GM19023 (cell line): Measurements from ENCODE around the gene CLASP1.

Experiments used
- ATAC-seq: cut with Tn5 transposase; IDR thresholded peaks from one replicate; pipeline ENCODE4 v1.9.1; 2021; ENCODE audit warnings: mild to moderate bottlenecking, moderate library complexity; ENCODE audit not compliant: unreplicated experiment

The CLASP1 gene

GRCh38 chr2:121550669-121551068 lies 98.6 kb downstream of the CLASP1 start:
- no peak for ATAC-seq

- no peak for ATAC-seq
Measured at GRCh38 chr2:121547646-121548045, 101.6 kb downstream of the CLASP1 start.

- no peak for ATAC-seq
Measured at GRCh38 chr2:121545913-121546312, 103.3 kb downstream of the CLASP1 start.

- ATAC-seq: no peak
Measured at GRCh38 chr2:121545257-121545656, 104.0 kb downstream of the CLASP1 start.

DNA sequence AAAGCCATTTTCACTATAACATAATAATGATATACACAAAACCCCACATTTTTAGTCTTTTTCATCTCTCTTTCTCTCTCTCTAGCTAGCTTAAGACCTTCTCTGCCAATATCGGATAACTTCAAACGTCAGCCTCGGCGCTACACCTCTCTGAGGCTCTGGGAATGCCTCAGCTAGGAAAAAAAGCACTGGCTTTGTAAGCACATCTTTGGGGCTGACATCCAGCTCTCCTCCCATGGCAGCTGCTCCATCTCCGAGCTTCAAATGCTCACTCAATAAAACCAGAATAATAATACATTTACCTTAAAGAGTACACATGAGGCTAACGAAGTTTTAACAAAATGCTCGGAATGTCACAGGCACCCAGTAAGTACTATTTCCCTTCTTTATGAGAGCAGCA lies 107.8 kb downstream of the CLASP1 start:
- ATAC-seq: no peak

GRCh38 chr2:121539750-121540469 lies 109.4 kb downstream of the CLASP1 start:
- no peak for ATAC-seq

GRCh38 chr2:121536850-121537557 lies 112.3 kb downstream of the CLASP1 start:
- no peak for ATAC-seq

DNA sequence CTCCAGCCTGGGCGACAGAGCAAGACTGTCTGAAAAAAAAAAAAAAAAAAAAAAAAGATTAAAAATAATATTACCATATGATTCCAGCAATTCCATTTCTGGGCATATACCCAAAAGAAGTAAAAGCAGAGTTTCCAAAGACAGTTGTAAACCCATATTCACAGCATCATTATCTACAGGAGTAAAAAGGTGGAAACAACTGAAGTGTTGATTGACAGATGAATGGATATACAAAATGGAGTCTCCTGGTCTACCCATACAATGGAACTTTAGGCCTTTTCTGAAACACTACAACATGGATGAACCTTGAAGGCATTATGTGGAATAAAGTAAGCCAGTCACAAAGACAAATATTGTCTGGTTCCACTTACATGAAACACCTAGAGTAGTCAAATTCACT lies 112.9 kb downstream of the CLASP1 start:
- no peak for ATAC-seq

DNA sequence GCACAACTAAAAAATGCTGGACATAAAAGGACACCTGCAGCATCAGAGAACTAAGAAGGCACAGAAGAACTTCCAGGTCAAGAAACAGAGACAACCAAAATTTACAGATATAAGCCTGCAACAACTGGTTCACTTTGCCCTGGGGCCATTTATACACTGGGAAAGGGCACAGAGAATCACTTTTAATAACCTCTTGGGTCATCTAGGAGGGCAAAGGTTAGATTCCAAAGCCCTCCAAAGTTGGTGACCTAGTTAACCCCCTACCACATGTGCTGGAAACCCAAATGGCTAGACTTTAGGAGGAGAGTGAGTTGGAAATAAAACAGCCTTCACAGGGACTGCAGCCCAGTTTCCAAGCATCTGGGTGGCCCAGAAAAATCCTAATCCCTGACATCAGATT lies 115.3 kb downstream of the CLASP1 start:
- ATAC-seq: no peak

DNA sequence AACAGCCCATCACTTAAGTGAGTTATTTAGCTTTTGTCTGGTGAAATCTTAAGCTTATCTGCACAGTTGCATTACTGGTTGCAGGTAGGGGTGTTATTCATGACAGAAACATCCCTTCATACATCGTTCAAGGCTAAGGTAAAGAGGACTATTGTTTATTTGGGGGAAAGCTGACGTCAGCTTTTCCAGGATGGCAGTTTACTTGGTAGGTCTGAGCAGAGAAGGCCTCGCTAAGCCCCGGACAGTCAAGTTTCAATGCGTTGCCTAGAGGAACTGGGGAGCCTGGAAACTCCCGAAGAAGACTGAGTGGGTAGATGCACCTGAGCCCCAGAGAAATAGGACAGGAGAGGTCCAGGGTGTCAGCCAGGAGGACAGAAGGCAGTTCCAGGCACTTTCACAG lies 116.4 kb downstream of the CLASP1 start:
- ATAC-seq: no peak

- ATAC-seq: no peak
Measured at GRCh38 chr2:121532347-121532766, 116.9 kb downstream of the CLASP1 start.

DNA sequence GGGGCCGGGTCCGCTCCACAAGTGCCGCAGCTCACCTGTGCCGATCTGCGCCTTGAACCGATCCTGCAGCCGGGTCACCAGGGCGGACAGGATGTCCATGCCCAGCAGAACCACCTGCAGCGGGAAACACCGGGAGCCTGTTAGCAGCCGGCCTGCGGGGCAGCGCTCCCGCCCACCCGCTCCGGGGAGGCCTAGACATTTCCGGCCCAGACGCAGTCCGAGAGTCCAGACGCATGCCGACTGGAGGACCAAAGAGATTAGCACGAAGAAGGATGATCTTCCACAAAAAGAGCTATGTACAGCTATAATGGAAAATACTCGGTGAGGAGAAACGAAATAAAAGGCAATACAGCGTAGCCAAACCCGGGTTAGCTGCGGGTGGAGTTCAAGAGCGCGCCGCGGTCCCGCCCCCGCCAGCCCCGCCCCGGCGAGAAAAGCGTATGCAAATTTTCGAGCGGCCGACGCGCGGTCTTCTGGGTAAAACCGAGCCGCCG lies 119.0 kb downstream of the CLASP1 start:
- peak; percentile 65 for ATAC-seq

DNA sequence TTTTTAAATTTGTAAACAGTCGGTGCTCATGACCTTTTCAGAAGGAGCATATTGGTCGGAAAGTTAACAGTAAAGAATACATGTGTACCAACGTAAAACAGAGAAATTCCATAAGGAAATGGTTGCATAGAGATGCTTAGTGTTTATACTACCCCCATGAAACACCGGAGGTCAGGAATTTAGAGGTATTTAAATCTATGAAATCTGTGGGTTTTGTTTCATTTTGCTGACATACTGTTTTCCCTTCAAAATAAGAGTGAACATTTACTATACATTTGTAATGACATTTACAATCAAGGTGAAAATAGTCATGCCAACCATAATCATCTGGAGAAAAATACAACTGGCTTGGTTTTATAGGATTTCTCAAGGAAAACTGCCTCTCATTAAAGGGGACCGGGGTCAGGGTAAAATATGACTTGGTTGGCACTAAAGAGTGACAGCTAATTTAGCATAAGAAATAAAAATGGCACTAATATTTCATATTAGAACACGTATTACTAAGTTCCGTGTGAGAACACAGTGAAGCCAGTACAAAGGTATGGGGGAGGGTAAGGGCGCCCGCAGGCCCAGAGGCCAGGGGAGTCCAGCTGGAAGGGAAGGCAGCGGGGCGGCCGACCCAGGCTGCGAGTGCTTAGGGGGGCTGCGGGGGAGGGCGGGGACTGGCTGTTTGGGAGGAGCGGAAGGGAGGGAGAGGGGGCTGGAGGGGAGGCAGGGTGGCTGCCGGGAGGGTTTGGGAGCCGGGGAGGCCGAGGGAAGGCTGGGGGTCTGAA lies 119.6 kb downstream of the CLASP1 start:
- peak; percentile 15 for ATAC-seq

DNA sequence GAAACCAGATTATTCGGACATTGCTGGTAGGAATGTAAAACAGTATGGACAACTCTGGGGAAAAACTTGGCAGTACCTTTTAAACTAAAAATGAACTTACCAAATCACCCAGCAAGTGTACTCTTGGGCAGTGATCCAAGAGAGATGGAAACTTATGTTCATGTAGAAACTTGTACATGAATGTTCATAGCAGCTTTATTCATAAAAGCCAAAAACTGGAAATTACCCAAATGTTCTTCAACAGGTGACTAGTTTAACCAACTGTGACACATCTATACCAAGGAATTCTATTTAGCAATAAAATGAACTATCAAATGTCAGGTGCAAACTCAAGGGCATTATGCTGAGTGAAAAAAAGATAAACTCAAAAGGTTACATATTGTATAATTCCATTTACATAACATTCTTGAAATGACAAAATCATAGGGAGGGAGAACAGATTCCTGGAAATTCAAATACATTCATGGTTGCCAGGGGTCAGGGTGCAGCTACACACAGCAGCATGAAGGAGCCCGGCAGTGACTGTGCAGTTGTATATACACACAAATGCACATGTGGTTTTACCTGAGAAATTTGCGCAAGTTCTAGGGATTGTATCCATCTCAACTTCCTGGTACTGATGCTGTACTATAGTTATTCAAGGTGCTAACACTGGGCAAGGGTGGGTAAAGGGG lies 122.1 kb downstream of the CLASP1 start:
- ATAC-seq: no peak

- ATAC-seq: no peak
Measured at GRCh38 chr2:121524685-121525425, 124.4 kb downstream of the CLASP1 start.

GRCh38 chr2:121521359-121521758 lies 127.9 kb downstream of the CLASP1 start:
- ATAC-seq: no peak

GRCh38 chr2:121520641-121520994 lies 128.6 kb downstream of the CLASP1 start:
- no peak for ATAC-seq

- ATAC-seq: no peak
Measured at GRCh38 chr2:121519732-121520640, 129.3 kb downstream of the CLASP1 start.

- no peak for ATAC-seq
Measured at GRCh38 chr2:121519153-121519552, 130.1 kb downstream of the CLASP1 start.
